Gastrocnemius medialis (tissue), 4 donors: ENCODE measurements around the gene MYOM3.

Experiments
- CTCF ChIP-seq, 5 experiments: fragments of 450-650 bp in 3 of 5; fragments of 200-600 bp in 2 of 5; sonication (generic) in 2 of 5; IDR thresholded peaks in 4 of 5; conservative IDR thresholded peaks in 1 of 5; 1 replicate in 4 of 5; 2 replicates in 1 of 5; pipeline ENCODE4 v1.5.1; 2016 to 2019; ENCODE audit warnings: antibody characterized with exemption in 5 of 5, mild to moderate bottlenecking in 3 of 5, moderate library complexity in 3 of 5
- POLR2A ChIP-seq, 2 donors: fragments of 450-650 bp; IDR thresholded peaks; one replicate each; pipeline ENCODE4 v1.6.1; 2017; ENCODE audit warnings: antibody characterized with exemption in 2 of 2, mild to moderate bottlenecking in 2 of 2, moderate library complexity in 2 of 2

GRCh38 chr1:24109166-24109483 is 2.8 kb downstream of the MYOM3 start:
- no peak for TF ChIP-seq CTCF (IDR thresholded peaks at IDR 0.05 in 4 of 5, conservative IDR thresholded peaks at IDR 0.05 in 1 of 5)
- TF ChIP-seq POLR2A (IDR thresholded peaks at IDR 0.05), result no peak
